ENCODE measurements around the gene NFIC.
"Not testable (repeated sequence)": the region's sequence is repeated elsewhere in the genome, so short reads cannot be mapped to it uniquely, and the experiment has no call there.

NFIC gene

DNA sequence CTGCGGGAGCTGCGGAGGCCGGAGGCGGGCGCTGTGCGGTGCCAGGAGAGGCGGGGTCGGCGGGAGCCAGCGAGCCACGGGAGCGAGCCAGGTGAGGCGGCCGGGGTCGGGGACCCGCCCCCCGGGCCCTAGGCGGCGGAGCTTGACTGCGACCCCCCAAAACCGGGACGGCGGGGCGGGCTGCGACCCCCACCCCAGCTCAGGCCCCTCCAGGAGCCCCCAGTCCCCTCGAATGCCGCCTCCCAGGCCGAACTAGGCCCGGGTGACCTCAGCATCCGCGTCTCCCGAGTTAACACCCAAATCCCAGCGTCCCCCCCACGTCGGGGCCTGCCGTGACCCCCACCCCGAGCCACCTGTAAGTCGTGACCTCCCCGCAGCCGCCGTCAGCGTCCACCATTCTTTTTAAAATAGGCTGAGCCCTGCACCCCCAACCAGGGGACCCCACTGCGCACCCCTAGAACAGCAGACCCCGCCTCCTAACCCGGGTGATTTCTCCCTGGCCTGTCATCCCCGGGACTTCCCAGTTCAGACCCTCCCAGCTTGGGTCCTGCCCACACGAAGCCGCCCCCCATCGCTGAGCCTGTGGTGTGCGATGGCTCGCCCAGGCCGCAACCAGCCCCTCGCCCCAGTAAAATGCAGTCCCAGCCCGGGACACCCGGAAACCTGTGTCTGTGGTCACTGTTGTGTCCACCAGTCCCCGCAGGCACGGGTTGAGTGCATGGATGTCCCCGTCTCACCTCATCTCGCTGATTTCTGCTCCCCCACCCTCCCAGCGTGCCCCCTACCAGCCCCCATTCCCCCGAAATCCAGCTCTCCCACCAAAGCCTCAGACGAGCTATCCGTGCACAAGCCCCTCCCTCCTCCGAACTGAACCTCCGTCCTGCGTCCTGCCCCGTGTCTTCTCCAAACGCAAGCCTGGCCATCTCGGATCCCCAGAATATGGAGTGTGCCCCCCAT lies 140.3 kb downstream of the NFIC start:
- DNase-seq: no peak
- TF ChIP-seq, protein P1, sequence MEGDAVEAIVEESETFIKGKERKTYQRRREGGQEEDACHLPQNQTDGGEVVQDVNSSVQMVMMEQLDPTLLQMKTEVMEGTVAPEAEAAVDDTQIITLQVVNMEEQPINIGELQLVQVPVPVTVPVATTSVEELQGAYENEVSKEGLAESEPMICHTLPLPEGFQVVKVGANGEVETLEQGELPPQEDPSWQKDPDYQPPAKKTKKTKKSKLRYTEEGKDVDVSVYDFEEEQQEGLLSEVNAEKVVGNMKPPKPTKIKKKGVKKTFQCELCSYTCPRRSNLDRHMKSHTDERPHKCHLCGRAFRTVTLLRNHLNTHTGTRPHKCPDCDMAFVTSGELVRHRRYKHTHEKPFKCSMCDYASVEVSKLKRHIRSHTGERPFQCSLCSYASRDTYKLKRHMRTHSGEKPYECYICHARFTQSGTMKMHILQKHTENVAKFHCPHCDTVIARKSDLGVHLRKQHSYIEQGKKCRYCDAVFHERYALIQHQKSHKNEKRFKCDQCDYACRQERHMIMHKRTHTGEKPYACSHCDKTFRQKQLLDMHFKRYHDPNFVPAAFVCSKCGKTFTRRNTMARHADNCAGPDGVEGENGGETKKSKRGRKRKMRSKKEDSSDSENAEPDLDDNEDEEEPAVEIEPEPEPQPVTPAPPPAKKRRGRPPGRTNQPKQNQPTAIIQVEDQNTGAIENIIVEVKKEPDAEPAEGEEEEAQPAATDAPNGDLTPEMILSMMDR (IDR thresholded peaks at IDR 0.05; ENCODE audit: low read depth, low read length): no peak
- H3K36me3 ChIP-seq: peaks cover 38% of the 10 kb centered on the region
- H3K27me3 ChIP-seq (ENCODE audit: insufficient read depth, low read depth, severe bottlenecking): no peaks in the 10 kb centered on the region
- peak overlapping the region; percentile 79 for H3K4me3 ChIP-seq (ENCODE audit: low read depth, low read length)
- H3K27ac ChIP-seq: peak overlapping the region; percentile 85
- no peaks in the 10 kb centered on the region for H3K9me3 ChIP-seq (ENCODE audit: severe bottlenecking)

DNA sequence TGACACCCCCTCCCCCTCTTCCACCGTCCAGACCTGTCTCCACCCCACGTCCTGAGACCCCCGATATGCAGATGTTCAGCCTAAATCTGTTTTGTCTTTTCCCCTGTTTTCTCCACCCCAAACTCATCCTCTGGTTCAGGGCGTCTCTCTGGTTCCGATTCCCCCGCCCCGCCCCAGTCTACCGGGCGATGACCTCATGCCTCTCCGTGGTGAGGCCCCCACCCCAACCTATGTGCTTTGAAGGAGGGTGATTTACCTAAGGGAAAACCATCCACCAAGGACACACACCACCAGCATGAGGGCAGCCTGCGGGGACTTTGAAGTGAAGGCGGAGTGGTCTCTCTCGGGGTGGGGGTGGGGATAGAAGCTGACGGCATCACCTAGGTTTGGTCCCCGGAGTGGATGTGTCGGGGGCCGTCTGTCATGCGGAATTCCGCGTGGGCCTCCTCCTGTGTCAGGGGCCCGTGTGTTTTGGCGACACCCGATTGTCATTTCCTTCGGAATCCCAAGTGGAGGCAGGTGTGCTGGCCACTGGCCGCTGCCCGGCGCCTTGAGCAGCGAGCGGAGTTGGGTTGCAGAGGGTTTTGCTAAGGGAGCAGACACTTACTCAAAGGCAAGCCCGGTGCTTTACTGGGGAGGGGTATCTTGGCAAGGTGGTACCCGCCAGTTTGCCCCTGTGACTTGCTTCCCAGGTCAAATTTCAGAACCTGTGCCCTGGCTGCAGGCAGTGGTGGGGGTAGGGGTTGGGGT lies 141.2 kb downstream of the NFIC start:
- no peak for DNase-seq
- Histone ChIP-seq H3K4me3 (ENCODE audit: low read depth, low read length) (peak overlapping the region; percentile 19; the same call in 1 of the 2 replicates), H3K9me3 (ENCODE audit: severe bottlenecking) (no peaks in the 10 kb centered on the region), H3K27ac (no peak overlapping the region), H3K36me3 (peaks cover 46% of the 10 kb centered on the region), H3K27me3 (ENCODE audit: insufficient read depth, low read depth, severe bottlenecking) (no peaks in the 10 kb centered on the region)
- TF ChIP-seq, protein P1 (IDR thresholded peaks at IDR 0.05; ENCODE audit: low read depth, low read length): no peak

DNA sequence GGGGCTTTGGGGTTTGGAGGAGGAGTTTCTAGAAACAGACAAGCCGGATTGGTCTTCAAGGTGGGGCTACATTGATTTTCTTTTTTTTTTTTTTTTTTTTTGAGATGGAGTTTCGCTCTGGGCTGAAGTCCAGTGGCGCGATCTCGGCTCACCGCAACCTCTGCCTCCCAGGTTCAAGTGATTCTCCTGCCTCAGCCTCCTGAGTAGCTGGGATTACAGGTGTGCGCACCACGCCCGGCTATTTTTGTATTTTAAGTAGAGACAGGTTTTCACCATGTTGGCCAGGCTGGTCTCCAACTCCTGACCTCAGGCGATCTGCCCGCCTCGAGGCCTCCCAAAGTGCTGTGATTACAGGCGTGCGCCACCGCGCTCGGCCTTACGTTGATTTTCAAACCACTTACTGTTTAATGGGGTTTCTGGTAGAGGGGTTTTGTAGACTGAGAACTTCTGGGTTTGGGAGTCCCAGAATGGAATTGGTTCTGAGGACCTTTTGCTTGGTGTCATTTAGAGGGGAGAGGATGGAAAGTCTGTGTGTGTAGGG lies 141.8 kb downstream of the NFIC start:
- DNase-seq; H3K9me3 ChIP-seq (ENCODE audit: severe bottlenecking); H3K4me3 ChIP-seq (ENCODE audit: low read depth, low read length); H3K27me3 ChIP-seq (ENCODE audit: insufficient read depth, low read depth, severe bottlenecking); H3K27ac ChIP-seq: not testable (repeated sequence)
- H3K36me3 ChIP-seq: peaks cover 46% of the 10 kb centered on the region

DNA sequence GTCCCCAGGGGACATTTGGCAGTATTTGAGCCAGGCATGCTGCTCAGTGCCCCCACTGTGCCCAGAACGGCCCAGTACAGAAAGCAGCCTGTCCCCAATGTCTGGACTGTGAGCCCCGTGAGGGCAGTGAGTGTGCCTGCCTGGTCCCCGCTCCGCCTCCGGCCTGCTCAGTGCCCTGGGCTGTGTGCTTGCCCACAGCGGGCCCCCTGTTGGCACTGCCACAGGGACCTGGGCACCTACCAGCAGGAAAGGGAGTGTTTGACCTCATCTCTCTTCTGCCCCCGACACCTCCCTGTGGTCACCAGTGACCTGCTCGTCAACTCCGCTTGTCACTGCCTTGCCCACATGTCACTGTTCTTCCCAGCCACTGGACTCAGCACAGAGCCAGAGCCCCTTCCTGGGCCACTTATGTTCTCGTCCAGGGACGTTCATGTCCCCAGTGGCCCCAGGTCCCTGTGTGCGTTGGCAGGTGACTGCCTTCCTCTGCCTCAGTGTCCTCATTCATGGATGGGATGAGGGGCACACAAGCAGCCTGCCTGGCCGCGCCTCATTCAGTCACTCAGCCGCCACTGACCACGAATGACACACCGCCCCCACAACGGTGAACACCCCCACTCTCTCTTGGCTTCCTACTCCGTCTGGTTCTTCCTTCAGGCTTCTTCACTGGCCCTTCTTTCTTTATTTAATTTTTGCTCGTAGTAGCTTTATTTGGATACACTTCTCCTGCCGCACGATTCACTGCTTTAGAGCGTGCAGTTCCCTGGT lies 142.6 kb downstream of the NFIC start:
- H3K4me3 ChIP-seq (ENCODE audit: low read depth, low read length): no peak overlapping the region
- DNase-seq: no peak
- no peak overlapping the region for H3K27ac ChIP-seq
- TF ChIP-seq, protein P1 (IDR thresholded peaks at IDR 0.05; ENCODE audit: low read depth, low read length): no peak
- H3K36me3 ChIP-seq: peaks cover 46% of the 10 kb centered on the region
- no peaks in the 10 kb centered on the region for H3K9me3 ChIP-seq (ENCODE audit: severe bottlenecking)
- H3K27me3 ChIP-seq (ENCODE audit: insufficient read depth, low read depth, severe bottlenecking): no peaks in the 10 kb centered on the region

DNA sequence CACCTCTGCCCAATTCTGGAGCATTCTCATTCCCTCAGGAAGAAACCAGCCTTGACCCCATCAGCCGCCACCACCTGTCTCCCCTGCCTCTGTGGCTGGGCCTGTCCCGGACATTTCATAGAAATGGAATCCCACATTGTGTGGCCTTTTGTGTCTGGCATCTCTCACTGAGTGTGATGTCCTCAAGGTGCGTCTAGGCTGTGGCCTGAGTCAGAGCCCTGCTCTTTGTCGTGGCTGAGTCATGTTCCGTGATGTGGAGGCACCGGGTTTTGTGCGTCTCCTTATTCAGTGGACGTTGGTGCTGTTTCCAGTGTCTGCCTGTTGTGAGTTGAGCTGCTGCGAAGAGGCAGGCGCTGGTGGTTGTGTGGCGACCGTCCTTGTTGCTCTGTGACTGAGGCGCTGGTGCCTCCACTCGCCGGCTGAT lies 143.2 kb downstream of the NFIC start:
- no peak for DNase-seq
- Histone ChIP-seq H3K27ac (no peak overlapping the region), H3K27me3 (ENCODE audit: insufficient read depth, low read depth, severe bottlenecking) (no peaks in the 10 kb centered on the region), H3K9me3 (ENCODE audit: severe bottlenecking) (no peaks in the 10 kb centered on the region), H3K36me3 (peaks cover 46% of the 10 kb centered on the region), H3K4me3 (ENCODE audit: low read depth, low read length) (no peak overlapping the region)
- TF ChIP-seq, protein P1 (IDR thresholded peaks at IDR 0.05; ENCODE audit: low read depth, low read length): no peak

Data from WERI-Rb-1 (cell line).